Measurements from ENCODE around the gene SPTLC3. TPM values are rescaled to one million over a fixed set of nuclear protein-coding genes. Genes with fewer than 3 reads are reported as not detected.

Gene SPTLC3
- polyA plus RNA-seq, 1 of the 3 experiments (the other 2 are of a cell fraction), result 0.02 TPM

GRCh38 chr20:13187899-13188298, 179.1 kb downstream of the SPTLC3 start:
- Histone ChIP-seq H3K4me3 (ENCODE audit: low read depth in 2 of 2, low read length in 1 of 2) (no peak overlapping the region), H3K9ac (no peak overlapping the region), H3K4me1 (ENCODE audit: control insufficient read depth in 1 of 2, insufficient read depth in 2 of 2, low read depth in 1 of 2, low read length in 1 of 2) (no peaks in the 10 kb centered on the region), H3K27ac (ENCODE audit: low read depth in 2 of 2, low read length in 1 of 2) (no peak overlapping the region), H3K36me3 (replicated peaks in 1 of 2; ENCODE audit: control insufficient read depth in 1 of 2, insufficient read depth in 2 of 2, low read length in 1 of 2) (no peaks in the 10 kb centered on the region), H3K9me2 (no peaks in the 10 kb centered on the region), H3K9me3 (no peaks in the 10 kb centered on the region), H3K4me2 (no peak overlapping the region), H2AFZ (ENCODE audit: low read depth) (no peak overlapping the region), H3K27me3 (ENCODE audit: insufficient read depth) (no peaks in the 10 kb centered on the region), H4K20me1 (ENCODE audit: insufficient read depth) (no peaks in the 10 kb centered on the region), H3K79me2 (ENCODE audit: insufficient read depth) (no peaks in the 10 kb centered on the region), H3F3A (replicated peaks; ENCODE audit: insufficient read depth) (no peaks in the 10 kb centered on the region)
- TF ChIP-seq, protein P1, sequence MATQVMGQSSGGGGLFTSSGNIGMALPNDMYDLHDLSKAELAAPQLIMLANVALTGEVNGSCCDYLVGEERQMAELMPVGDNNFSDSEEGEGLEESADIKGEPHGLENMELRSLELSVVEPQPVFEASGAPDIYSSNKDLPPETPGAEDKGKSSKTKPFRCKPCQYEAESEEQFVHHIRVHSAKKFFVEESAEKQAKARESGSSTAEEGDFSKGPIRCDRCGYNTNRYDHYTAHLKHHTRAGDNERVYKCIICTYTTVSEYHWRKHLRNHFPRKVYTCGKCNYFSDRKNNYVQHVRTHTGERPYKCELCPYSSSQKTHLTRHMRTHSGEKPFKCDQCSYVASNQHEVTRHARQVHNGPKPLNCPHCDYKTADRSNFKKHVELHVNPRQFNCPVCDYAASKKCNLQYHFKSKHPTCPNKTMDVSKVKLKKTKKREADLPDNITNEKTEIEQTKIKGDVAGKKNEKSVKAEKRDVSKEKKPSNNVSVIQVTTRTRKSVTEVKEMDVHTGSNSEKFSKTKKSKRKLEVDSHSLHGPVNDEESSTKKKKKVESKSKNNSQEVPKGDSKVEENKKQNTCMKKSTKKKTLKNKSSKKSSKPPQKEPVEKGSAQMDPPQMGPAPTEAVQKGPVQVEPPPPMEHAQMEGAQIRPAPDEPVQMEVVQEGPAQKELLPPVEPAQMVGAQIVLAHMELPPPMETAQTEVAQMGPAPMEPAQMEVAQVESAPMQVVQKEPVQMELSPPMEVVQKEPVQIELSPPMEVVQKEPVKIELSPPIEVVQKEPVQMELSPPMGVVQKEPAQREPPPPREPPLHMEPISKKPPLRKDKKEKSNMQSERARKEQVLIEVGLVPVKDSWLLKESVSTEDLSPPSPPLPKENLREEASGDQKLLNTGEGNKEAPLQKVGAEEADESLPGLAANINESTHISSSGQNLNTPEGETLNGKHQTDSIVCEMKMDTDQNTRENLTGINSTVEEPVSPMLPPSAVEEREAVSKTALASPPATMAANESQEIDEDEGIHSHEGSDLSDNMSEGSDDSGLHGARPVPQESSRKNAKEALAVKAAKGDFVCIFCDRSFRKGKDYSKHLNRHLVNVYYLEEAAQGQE (IDR thresholded peaks at IDR 0.05; ENCODE audit: low read depth, low read length), result no peak
- TF ChIP-seq JUND (IDR thresholded peaks at IDR 0.05), result no peak
- TF ChIP-seq FOXJ3 (CRISPR knock-in tag; IDR thresholded peaks at IDR 0.05), result no peak
- no peak for TF ChIP-seq TEAD4 (IDR thresholded peaks at IDR 0.05; ENCODE audit: borderline replicate concordance, insufficient read depth)
- TF ChIP-seq TAF1 (IDR thresholded peaks at IDR 0.05; ENCODE audit: borderline replicate concordance, low read depth, low read length), result no peak
- TF ChIP-seq MXI1 (IDR thresholded peaks at IDR 0.05; ENCODE audit: low read depth, low read length), result no peak
- no peak for TF ChIP-seq EP300 (IDR thresholded peaks at IDR 0.05; ENCODE audit: borderline replicate concordance in 1 of 2, low read depth in 1 of 2, low read length in 1 of 2)
- CTCF ChIA-PET, result no interaction called here
- no peak for DNase-seq
- POLR2A ChIA-PET, result no interaction called here
- WGBS (ENCODE audit: low lambda C conversion rate), result 3% methylated on average over 2 of the region's 2 CpGs

- TF ChIP-seq FOXM1 (IDR thresholded peaks at IDR 0.05; ENCODE audit: low read depth) (no peak), USF1 (IDR thresholded peaks at IDR 0.05; ENCODE audit: borderline replicate concordance, low read depth) (no peak)
- H3K4me1 ChIP-seq (ENCODE audit: control insufficient read depth in 1 of 2, insufficient read depth in 2 of 2, low read depth in 1 of 2, low read length in 1 of 2), result no peaks in the 10 kb centered on the region
- no peaks in the 10 kb centered on the region for H3K36me3 ChIP-seq (replicated peaks in 1 of 2; ENCODE audit: control insufficient read depth in 1 of 2, insufficient read depth in 2 of 2, low read length in 1 of 2)
- POLR2A ChIA-PET, result no interaction called here
- no peak overlapping the region for H3K27ac ChIP-seq (ENCODE audit: low read depth in 2 of 2, low read length in 1 of 2)
- DNase-seq, result no peak
- 73% methylated on average over 2 of the region's 2 CpGs for WGBS (ENCODE audit: low lambda C conversion rate)
- H3K9me3 ChIP-seq, result no peaks in the 10 kb centered on the region
- no peak overlapping the region for H3K4me2 ChIP-seq
- CTCF ChIA-PET, result no interaction called here
- H3K27me3 ChIP-seq (ENCODE audit: insufficient read depth), result no peaks in the 10 kb centered on the region
- no peaks in the 10 kb centered on the region for H3K79me2 ChIP-seq (ENCODE audit: insufficient read depth)
- H4K20me1 ChIP-seq (ENCODE audit: insufficient read depth), result no peaks in the 10 kb centered on the region
- no peak overlapping the region for H3K9ac ChIP-seq
- no peaks in the 10 kb centered on the region for H3K9me2 ChIP-seq
- no peak overlapping the region for H3K4me3 ChIP-seq (ENCODE audit: low read depth in 2 of 2, low read length in 1 of 2)
- no peak overlapping the region for H2AFZ ChIP-seq (ENCODE audit: low read depth)
- no peaks in the 10 kb centered on the region for H3F3A ChIP-seq (replicated peaks; ENCODE audit: insufficient read depth)
Measured at GRCh38 chr20:13199279-13199678, 190.5 kb downstream of the SPTLC3 start.

Data from SK-N-SH (cell line).